GM19238 (cell line): ENCODE measurements around the gene FBLN2.

Experiments used
- DNase-seq: peaks from one replicate; pipeline ENCODE4 v3.0.0; 2011; ENCODE audit warnings: low spot score; ENCODE audit not compliant: insufficient read length

The FBLN2 gene

GRCh38 chr3:13600950-13601691 lies 52.2 kb downstream of the FBLN2 start:
- no peak for DNase-seq

DNA sequence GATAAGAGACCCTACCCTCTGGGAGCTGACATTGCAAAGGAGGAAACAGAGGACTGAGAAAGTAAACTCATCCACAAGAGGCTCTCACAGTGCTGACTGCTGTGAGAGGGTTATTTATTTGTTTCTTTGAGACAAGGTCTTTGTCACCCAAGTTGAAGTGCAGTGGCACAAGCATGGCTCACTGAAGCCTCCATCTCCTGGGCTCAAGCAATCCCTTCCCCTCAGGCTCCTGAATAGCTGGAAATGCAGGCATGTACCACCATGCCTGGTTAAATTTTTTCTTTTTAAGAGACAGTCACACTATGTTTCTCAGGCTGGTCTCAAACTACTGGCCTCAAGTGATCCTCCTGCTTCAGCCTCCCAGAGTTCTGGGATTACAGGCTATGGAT lies 52.8 kb downstream of the FBLN2 start:
- no peak for DNase-seq

DNA sequence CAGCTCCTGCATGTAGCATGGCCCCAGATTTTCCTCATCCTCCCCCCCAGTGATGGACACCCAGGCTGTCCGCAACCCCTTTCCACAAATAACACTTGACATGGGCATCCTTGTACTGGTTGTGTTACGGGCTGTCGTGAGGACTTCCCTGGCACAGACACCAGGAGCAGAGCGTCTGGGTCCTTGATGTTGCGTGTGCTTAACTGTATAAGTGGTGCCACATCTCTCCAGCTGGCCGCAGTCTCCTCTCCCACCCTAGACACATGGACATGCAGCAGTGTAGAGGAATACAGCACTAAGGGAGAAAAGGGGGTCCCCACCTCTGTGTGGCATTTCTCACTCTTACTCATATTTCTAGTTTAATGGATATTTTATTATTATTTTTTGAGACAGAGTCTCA lies 56.6 kb downstream of the FBLN2 start:
- no peak for DNase-seq

GRCh38 chr3:13607821-13608597 lies 59.1 kb downstream of the FBLN2 start:
- no peak for DNase-seq

DNA sequence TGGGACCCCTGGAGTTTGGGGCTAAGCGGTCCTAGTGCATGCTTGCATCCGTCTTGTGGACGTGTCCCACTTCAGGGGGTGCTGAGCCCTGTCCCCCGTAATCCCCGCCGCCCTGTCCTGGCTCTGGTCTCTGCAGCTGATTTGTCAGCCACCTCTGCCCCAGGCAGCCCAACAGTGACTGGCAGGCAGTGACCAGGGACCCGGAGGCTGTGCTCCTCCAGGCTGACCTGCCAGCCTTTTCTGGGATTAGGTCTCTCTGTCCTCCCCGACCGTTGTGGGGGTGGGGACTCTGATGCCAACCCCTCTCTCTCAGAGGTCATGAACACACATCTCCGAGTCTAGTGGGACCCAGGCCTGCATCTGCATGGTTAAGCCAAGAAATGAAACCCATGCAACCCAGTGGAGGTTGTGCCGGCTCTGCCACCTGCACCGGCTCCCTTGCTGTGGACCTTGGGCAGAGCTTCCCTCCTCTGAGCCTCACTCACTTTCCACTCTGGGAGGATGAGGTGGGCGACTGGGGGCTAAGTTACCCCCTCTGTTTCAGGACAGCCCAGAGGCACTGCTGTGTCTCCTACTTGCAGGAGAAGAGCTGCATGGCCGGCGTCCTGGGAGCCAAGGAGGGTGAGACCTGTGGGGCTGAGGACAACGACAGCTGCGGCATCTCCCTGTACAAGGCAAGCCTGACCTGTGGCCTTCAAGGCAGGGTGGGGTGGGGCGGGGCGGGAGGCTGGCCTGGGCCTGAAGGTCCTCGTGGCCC lies 60.2 kb downstream of the FBLN2 start:
- DNase-seq, result no peak

DNA sequence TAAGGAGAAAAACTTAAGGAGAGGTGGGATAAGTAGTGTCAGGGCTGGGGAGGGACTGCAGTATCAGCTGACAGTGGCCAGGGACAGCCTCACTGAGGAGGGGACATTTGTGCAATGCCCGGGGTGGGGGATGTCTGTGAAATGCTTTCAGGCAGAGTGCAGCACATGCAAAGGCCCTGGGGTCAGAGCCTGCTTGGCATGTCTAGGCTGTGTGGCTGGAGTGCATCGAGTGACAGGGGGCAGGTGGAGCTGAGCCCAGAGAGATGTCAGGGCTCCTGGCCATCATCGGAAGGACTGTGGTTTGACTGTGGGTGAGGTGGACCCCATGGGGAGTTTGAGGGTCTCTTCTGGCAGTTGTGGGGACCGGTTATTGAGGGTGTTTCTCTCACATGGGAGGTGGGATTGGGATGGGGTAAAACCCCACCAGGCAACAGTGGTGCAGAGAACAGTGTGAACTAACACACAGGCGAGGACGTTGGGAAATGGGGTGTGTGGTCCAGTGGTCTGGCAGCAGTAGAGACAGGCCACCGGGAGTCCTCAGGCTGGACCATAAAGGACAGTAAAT lies 61.2 kb downstream of the FBLN2 start:
- DNase-seq, result no peak

- DNase-seq, result no peak
Observed at GRCh38 chr3:13611221-13611620, 62.3 kb downstream of the FBLN2 start.

- DNase-seq, result no peak
Observed at GRCh38 chr3:13612829-13613228, 63.9 kb downstream of the FBLN2 start.

- DNase-seq, result no peak
Observed at GRCh38 chr3:13613343-13614190, 64.6 kb downstream of the FBLN2 start.

GRCh38 chr3:13614607-13615006 lies 65.7 kb downstream of the FBLN2 start:
- DNase-seq, result no peak

- DNase-seq, result no peak
Observed at GRCh38 chr3:13615019-13615528, 66.1 kb downstream of the FBLN2 start.

DNA sequence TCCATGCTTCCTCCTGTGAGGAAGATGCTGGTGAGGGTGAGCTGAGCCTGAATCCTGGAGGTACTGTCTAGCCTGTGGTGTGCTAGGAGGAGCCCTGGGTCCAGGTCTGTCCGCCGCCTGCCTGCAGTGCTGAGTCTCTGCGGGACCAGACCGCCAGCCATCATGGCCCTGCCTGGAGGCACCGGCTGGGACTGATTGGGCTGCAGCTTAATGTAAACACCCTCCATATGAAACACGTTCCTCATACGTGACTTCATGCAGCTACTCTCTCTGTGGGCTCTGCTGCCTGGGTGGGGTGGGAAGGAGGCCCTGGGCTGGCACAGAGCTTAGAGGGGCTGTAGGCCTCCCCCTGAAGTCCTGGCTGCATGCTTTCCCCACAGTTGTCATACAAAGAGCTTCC lies 67.4 kb downstream of the FBLN2 start:
- no peak for DNase-seq

GRCh38 chr3:13617097-13617738 lies 68.3 kb downstream of the FBLN2 start:
- DNase-seq, result no peak

- DNase-seq, result no peak
Observed at GRCh38 chr3:13617981-13618380, 69.1 kb downstream of the FBLN2 start.

- DNase-seq, result no peak
Observed at GRCh38 chr3:13618836-13619235, 69.9 kb downstream of the FBLN2 start.

- no peak for DNase-seq
Observed at GRCh38 chr3:13619661-13620230, 70.8 kb downstream of the FBLN2 start.

GRCh38 chr3:13620281-13620680 lies 71.4 kb downstream of the FBLN2 start:
- no peak for DNase-seq

GRCh38 chr3:13620776-13621365 lies 71.9 kb downstream of the FBLN2 start:
- DNase-seq, result no peak
